HepG2 (cell line): Measurements from ENCODE around the gene CHRNB1. TPM values are rescaled to one million over a fixed set of nuclear protein-coding genes. Genes with fewer than 3 reads are reported as not detected.

Source experiments
- BCLAF1 ChIP-seq: fragments of 450-650 bp; IDR thresholded peaks from 2 replicates; pipeline ENCODE4 v1.6.1; 2017; ENCODE audit warnings: mild to moderate bottlenecking
- ELF4 ChIP-seq: sonication (generic); formaldehyde crosslinking; IDR thresholded peaks from 2 replicates; pipeline ENCODE4 v1.5.0; 2020; ENCODE audit warnings: missing genetic modification reagents, mild to moderate bottlenecking, moderate library complexity, borderline replicate concordance
- HOXD1 ChIP-seq: sonication (generic); formaldehyde crosslinking; IDR thresholded peaks from 2 replicates; pipeline ENCODE4 v1.5.0; 2020; ENCODE audit warnings: missing genetic modification reagents
- IRX3 ChIP-seq: sonication (generic); formaldehyde crosslinking; IDR thresholded peaks from 2 replicates; pipeline ENCODE4 v1.8.1; 2023; ENCODE audit warnings: mild to moderate bottlenecking, low read depth, missing genetic modification reagents, borderline replicate concordance
- PCBP2 ChIP-seq: fragments of 200-400 bp; formaldehyde crosslinking; optimal IDR thresholded peaks from 2 replicates; pipeline ENCODE3; 2018; ENCODE audit warnings: low read length, low read depth; ENCODE audit not compliant: poor library complexity, severe bottlenecking
- SP4 ChIP-seq: sonication (generic); formaldehyde crosslinking; IDR thresholded peaks from 2 replicates; pipeline ENCODE4 v1.8.1; 2023; ENCODE audit warnings: mild to moderate bottlenecking, missing genetic modification reagents
- SRY ChIP-seq: sonication (generic); formaldehyde crosslinking; IDR thresholded peaks from 2 replicates; pipeline ENCODE4 v1.8.0; 2022; ENCODE audit warnings: mild to moderate bottlenecking, missing genetic modification reagents
- TRAFD1 ChIP-seq: sonication (generic); formaldehyde crosslinking; IDR thresholded peaks from 2 replicates; pipeline ENCODE4 v1.5.1; 2020; ENCODE audit warnings: missing genetic modification reagents, mild to moderate bottlenecking, borderline replicate concordance
- TRIM22 ChIP-seq: fragments of 450-650 bp; IDR thresholded peaks from 2 replicates; pipeline ENCODE4 v1.6.1; 2017
- ZNF263 ChIP-seq: sonication (generic); formaldehyde crosslinking; IDR thresholded peaks from 2 replicates; pipeline ENCODE4 v1.4.0; 2020; ENCODE audit warnings: missing genetic modification reagents
- ZNF382 ChIP-seq: sonication (generic); formaldehyde crosslinking; IDR thresholded peaks from 2 replicates; pipeline ENCODE4 v1.5.0; 2020; ENCODE audit warnings: missing genetic modification reagents, mild to moderate bottlenecking, borderline replicate concordance
- ZNF549 ChIP-seq: sonication (generic); formaldehyde crosslinking; IDR thresholded peaks from 2 replicates; pipeline ENCODE4 v1.5.0; 2020; ENCODE audit warnings: missing genetic modification reagents
- ZNF704 ChIP-seq: sonication (generic); formaldehyde crosslinking; IDR thresholded peaks from 2 replicates; pipeline ENCODE4 v1.8.1; 2023; ENCODE audit warnings: mild to moderate bottlenecking, inconsistent platforms, moderate library complexity, missing genetic modification reagents, borderline replicate concordance
- polyA plus RNA-seq, 8 experiments: library from polyadenylated mRNA; depleted of rRNA in 3 of 8; stranded (reverse) in 7 of 8; unstranded in 1 of 8; fragments of >200 nt; fragmentation: Illumina TruSeq in 4 of 8; extraction: Trizol in 4 of 8; gene quantifications; 2 replicates each; pipeline versions ENCODE4 v1.2.1 to v1.2.3, GENCODE V29; 2011 to 2016; ENCODE audit warnings: low read depth in 4 of 8, missing spikeins in 1 of 8, mixed read lengths in 1 of 8; ENCODE audit not compliant: insufficient read depth in 1 of 8
- total RNA-seq, 5 experiments: library from RNA; depleted of rRNA; stranded (reverse); fragments of >200 nt; fragmentation: Illumina TruSeq; extraction: Trizol; gene quantifications; 2 replicates each; pipeline ENCODE4 v1.2.3, GENCODE V29; 2016; ENCODE audit warnings: low read depth in 1 of 5
- TF ChIP-seq, protein P1 (sequence below): sonication (generic); formaldehyde crosslinking; IDR thresholded peaks from 2 replicates; pipeline ENCODE4 v1.5.0; 2020; ENCODE audit warnings: mild to moderate bottlenecking, missing genetic modification reagents, borderline replicate concordance

CHRNB1 gene
- total and polyA plus RNA-seq, 2 of the 13 experiments (the other 11 are each of a cell fraction or from before 2014, with no cell fraction given) = 5.4 to 33.7 TPM

DNA sequence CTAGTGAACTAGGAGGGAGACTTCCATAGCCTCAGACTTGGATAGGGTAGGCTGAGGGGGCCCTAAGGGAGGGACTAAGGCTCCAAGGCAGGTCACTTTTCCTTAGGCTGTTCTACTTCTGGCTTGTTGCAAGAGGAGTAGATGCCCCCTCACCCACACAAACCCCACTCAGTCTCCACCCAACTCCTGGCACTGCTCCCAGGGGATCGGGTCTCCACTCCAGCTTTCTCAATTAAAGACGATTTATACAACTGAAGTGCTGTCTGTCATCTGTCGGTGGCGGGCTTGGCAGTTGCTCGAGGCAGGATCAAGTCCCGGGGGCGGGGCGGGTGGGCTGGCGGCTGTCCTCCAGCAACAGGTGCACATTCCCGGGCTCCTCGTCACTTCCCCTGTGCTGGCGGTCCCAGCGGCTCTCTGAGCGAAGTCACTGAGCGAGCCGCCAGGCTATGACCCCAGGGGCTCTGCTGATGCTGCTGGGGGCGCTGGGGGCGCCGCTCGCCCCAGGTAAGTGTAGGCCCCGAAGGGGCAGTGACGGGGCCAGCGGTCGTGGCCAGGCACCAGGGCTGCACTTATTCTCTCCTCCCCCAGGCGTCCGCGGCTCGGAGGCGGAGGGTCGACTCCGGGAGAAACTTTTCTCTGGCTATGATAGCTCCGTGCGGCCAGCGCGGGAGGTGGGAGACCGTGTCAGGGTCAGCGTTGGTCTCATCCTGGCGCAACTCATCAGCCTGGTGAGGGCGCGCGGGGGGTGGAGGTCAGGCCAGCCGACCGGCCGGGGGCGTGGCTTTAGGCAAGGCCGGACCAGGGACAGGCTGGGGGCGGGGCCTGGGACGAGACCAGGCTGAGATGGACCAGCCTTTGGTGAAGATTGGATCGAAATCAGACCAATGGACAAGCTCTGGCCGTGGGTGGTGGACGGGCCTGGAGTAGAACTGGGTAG, at the start of gene CHRNB1 (continued):
- TF ChIP-seq ZNF704 (CRISPR knock-in tag) (0 out of 2 replicates have a peak, but pooled peaks have one; percentile 25), ZNF549 (CRISPR knock-in tag) (no peak), TRIM22 (no peak), BCLAF1 (no peak), IRX3 (CRISPR knock-in tag) (no peak), HOXD1 (CRISPR knock-in tag) (no peak), ZNF263 (CRISPR knock-in tag) (no peak), PCBP2 (no peak), TRAFD1 (no peak), SRY (CRISPR knock-in tag) (0 out of 2 replicates have a peak, but pooled peaks have one; percentile 47), SP4 (CRISPR knock-in tag) (peak; percentile 84), ELF4 (CRISPR knock-in tag) (peak; percentile 58; the same call in 1 of the 2 replicates), ZNF382 (CRISPR knock-in tag) (no peak)
- TF ChIP-seq, protein P1, sequence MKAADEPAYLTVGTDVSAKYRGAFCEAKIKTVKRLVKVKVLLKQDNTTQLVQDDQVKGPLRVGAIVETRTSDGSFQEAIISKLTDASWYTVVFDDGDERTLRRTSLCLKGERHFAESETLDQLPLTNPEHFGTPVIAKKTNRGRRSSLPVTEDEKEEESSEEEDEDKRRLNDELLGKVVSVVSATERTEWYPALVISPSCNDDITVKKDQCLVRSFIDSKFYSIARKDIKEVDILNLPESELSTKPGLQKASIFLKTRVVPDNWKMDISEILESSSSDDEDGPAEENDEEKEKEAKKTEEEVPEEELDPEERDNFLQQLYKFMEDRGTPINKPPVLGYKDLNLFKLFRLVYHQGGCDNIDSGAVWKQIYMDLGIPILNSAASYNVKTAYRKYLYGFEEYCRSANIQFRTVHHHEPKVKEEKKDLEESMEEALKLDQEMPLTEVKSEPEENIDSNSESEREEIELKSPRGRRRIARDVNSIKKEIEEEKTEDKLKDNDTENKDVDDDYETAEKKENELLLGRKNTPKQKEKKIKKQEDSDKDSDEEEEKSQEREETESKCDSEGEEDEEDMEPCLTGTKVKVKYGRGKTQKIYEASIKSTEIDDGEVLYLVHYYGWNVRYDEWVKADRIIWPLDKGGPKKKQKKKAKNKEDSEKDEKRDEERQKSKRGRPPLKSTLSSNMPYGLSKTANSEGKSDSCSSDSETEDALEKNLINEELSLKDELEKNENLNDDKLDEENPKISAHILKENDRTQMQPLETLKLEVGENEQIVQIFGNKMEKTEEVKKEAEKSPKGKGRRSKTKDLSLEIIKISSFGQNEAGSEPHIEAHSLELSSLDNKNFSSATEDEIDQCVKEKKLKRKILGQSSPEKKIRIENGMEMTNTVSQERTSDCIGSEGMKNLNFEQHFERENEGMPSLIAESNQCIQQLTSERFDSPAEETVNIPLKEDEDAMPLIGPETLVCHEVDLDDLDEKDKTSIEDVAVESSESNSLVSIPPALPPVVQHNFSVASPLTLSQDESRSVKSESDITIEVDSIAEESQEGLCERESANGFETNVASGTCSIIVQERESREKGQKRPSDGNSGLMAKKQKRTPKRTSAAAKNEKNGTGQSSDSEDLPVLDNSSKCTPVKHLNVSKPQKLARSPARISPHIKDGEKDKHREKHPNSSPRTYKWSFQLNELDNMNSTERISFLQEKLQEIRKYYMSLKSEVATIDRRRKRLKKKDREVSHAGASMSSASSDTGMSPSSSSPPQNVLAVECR = peak; percentile 75; the same call in 1 of the 2 replicates
